ENCODE data around the gene DACH1.
A peak's percentile ranks its signal among the peaks of the same experiment; 100 is the strongest.

The DACH1 gene

DNA sequence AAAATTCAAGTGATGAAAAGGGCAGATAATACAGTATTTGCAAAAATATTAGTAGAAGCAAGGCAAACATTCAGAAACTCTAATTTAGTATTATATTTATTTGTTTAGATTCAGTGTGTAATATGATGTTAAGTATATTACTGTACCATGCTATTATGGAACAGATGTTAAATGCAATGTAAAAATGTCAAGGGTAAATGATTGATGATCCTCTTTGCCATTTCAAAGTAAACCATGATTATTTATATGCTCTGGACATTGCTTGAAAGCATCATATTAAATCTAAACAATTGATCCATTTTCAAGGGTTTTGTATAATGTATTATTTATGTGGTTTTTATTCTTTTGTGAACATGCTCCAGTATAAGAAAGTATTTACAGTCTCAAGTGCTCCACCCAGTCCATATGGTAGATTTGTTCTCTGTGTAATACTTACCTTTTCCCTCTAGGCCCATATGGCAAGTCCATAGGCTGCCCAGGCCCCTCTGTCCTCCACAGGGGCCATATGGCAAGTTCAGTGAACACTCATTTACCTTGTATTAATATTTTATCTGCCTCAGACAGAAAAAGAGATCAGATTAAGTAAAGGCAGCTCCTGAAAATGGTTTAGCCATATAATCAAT is 353.5 kb downstream of the DACH1 start:
- Histone ChIP-seq H3K4ac (ENCODE audit: low read depth in 1 of 2, low read length in 2 of 2) (no peak overlapping the region), H2BK5ac (ENCODE audit: low read depth, low read length, poor library complexity, severe bottlenecking) (no peak overlapping the region), H4K8ac (ENCODE audit: low read length) (no peak overlapping the region), H3K4me2 (ENCODE audit: low read length, poor library complexity, severe bottlenecking) (no peak overlapping the region), H2AFZ (ENCODE audit: low read depth, low read length) (no peak overlapping the region), H2AK5ac (ENCODE audit: low read length, severe bottlenecking) (no peak overlapping the region), H3K4me1 (ENCODE audit: control insufficient read depth, insufficient read depth, low read depth, low read length) (no peaks in the 10 kb centered on the region), H3K9ac (ENCODE audit: low read length) (no peak overlapping the region), H3K4me3 (ENCODE audit: insufficient read depth in 1 of 2, low read depth in 1 of 2, low read length in 2 of 2) (no peak overlapping the region), H3K18ac (ENCODE audit: low read depth in 1 of 2, low read length in 2 of 2) (no peak overlapping the region), H3K36me3 (ENCODE audit: control insufficient read depth in 1 of 2, insufficient read depth in 2 of 2, low read depth in 1 of 2, low read length in 2 of 2) (no peaks in the 10 kb centered on the region), H3K79me1 (replicated peaks; ENCODE audit: low read length, poor library complexity, severe bottlenecking) (no peaks in the 10 kb centered on the region), H4K91ac (ENCODE audit: low read length) (no peak overlapping the region), H3K27me3 (ENCODE audit: control insufficient read depth in 1 of 2, insufficient read depth in 1 of 2, low read length in 2 of 2) (no peaks in the 10 kb centered on the region), H3K23ac (ENCODE audit: low read length in 2 of 2) (no peak overlapping the region), H3K14ac (ENCODE audit: low read length in 2 of 2) (no peak overlapping the region), H2BK12ac (ENCODE audit: low read length in 2 of 2) (no peak overlapping the region), H2BK15ac (ENCODE audit: low read depth, poor library complexity, severe bottlenecking) (no peak overlapping the region), H2BK120ac (ENCODE audit: low read depth, low read length) (no peak overlapping the region), H3K27ac (ENCODE audit: low read length, poor library complexity, severe bottlenecking) (no peak overlapping the region), H3K9me3 (ENCODE audit: control insufficient read depth, low read length) (no peaks in the 10 kb centered on the region)
- no peak for DNase-seq

DNA sequence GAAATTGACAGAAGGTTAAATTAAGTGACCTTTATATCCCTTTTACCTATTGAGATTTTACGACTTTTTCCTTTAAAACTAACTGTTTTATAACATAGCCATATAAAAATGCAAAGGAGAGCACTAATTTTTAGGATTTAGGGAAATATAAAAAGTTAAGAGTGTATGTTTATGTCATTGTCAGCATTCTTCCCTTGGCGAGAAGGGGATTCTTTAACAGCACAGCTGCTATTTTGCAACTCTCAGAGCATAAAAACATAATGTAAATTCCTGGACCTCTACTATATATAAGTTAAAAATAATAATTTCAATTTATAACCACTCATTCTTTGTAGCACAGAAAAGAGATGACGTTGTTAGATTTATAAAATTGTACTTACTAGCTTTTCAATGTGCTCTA is 363.2 kb downstream of the DACH1 start:
- Histone ChIP-seq H3K79me1 (replicated peaks; ENCODE audit: low read length, poor library complexity, severe bottlenecking) (no peaks in the 10 kb centered on the region), H2BK5ac (ENCODE audit: low read depth, low read length, poor library complexity, severe bottlenecking) (no peak overlapping the region), H3K36me3 (ENCODE audit: control insufficient read depth in 1 of 2, insufficient read depth in 2 of 2, low read depth in 1 of 2, low read length in 2 of 2) (no peaks in the 10 kb centered on the region), H2BK12ac (ENCODE audit: low read length in 2 of 2) (no peak overlapping the region), H2AFZ (ENCODE audit: low read depth, low read length) (no peak overlapping the region), H3K14ac (ENCODE audit: low read length in 2 of 2) (no peak overlapping the region), H3K27ac (ENCODE audit: low read length, poor library complexity, severe bottlenecking) (no peak overlapping the region), H2BK15ac (ENCODE audit: low read depth, poor library complexity, severe bottlenecking) (no peak overlapping the region), H3K18ac (ENCODE audit: low read depth in 1 of 2, low read length in 2 of 2) (no peak overlapping the region), H3K9ac (ENCODE audit: low read length) (no peak overlapping the region), H3K4me3 (ENCODE audit: insufficient read depth in 1 of 2, low read depth in 1 of 2, low read length in 2 of 2) (no peak overlapping the region), H3K9me3 (ENCODE audit: control insufficient read depth, low read length) (no peaks in the 10 kb centered on the region), H4K91ac (ENCODE audit: low read length) (no peak overlapping the region), H2BK120ac (ENCODE audit: low read depth, low read length) (no peak overlapping the region), H3K4me1 (ENCODE audit: control insufficient read depth, insufficient read depth, low read depth, low read length) (no peaks in the 10 kb centered on the region), H4K8ac (ENCODE audit: low read length) (no peak overlapping the region), H3K4ac (ENCODE audit: low read depth in 1 of 2, low read length in 2 of 2) (no peak overlapping the region), H2AK5ac (ENCODE audit: low read length, severe bottlenecking) (no peak overlapping the region), H3K4me2 (ENCODE audit: low read length, poor library complexity, severe bottlenecking) (no peak overlapping the region), H3K27me3 (ENCODE audit: control insufficient read depth in 1 of 2, insufficient read depth in 1 of 2, low read length in 2 of 2) (no peaks in the 10 kb centered on the region), H3K23ac (ENCODE audit: low read length in 2 of 2) (no peak overlapping the region)
- no peak for DNase-seq
- no CpG with 5 or more reads among the region's 3 CpGs for WGBS

DNA sequence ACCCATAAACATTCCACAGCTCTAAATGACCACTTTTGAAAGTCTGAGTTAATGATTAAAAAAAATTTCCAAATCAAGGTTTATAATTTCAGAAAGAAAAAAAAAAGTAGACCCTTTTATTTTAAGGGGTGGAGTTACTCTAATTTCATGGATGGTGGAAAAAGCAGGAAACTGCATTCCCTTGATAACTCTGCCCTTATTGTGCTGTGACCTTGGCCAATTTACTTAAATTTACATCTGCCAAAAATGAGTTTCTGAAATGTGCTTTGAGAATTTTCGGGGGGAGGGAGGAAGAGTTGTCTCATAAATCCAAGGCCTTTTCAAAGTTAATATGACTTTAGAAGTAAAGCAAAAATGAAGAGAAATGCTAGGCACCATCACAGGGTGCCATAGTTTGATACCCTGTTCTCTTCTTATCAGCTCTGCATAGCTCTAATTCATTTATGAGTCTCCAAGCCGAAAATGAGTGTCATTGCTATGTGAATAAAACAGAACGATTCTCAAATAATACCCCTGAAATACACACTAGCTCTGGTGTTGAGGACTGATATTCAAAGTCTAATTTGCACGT is 367.0 kb downstream of the DACH1 start:
- WGBS = 100% methylated on average over 3 of the region's 4 CpGs
- no peaks in the 10 kb centered on the region for H3K27me3 ChIP-seq (ENCODE audit: control insufficient read depth in 1 of 2, insufficient read depth in 1 of 2, low read length in 2 of 2)

DNA sequence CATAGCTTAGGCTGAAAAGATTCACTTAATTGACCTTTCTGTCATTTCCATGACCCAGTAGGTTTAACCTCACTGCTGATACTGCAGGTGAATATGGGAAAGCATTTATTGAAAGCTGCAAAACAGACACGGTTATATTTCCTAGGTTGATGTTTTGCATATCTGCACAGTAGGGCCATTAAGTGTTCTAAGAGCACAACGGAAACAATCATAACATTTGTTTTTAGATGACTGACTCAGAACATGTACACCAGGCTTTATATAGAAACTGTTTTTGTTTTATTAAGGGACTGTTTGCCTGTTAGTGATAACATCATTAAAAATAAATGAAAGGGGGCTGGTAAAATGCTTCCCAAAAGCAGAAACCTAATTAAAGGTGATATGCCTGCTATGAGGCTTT is 367.8 kb downstream of the DACH1 start:
- H3K18ac ChIP-seq (ENCODE audit: low read depth in 1 of 2, low read length in 2 of 2) = no peak overlapping the region
- no peak overlapping the region for H3K4me2 ChIP-seq (ENCODE audit: low read length, poor library complexity, severe bottlenecking)
- no peak overlapping the region for H3K27ac ChIP-seq (ENCODE audit: low read length, poor library complexity, severe bottlenecking)
- 60% methylated on average over 1 of the region's 2 CpGs for WGBS
- no peak overlapping the region for H3K23ac ChIP-seq (ENCODE audit: low read length in 2 of 2)
- no peak overlapping the region for H3K9ac ChIP-seq (ENCODE audit: low read length)
- H2BK120ac ChIP-seq (ENCODE audit: low read depth, low read length) = no peak overlapping the region
- no peak overlapping the region for H2AFZ ChIP-seq (ENCODE audit: low read depth, low read length)
- DNase-seq = peak; percentile 17
- no peak overlapping the region for H4K8ac ChIP-seq (ENCODE audit: low read length)
- no peaks in the 10 kb centered on the region for H3K79me1 ChIP-seq (replicated peaks; ENCODE audit: low read length, poor library complexity, severe bottlenecking)
- H3K14ac ChIP-seq (ENCODE audit: low read length in 2 of 2) = no peak overlapping the region
- no peak overlapping the region for H2AK5ac ChIP-seq (ENCODE audit: low read length, severe bottlenecking)
- H3K4ac ChIP-seq (ENCODE audit: low read depth in 1 of 2, low read length in 2 of 2) = no peak overlapping the region
- H2BK12ac ChIP-seq (ENCODE audit: low read length in 2 of 2) = no peak overlapping the region
- no peak overlapping the region for H3K4me3 ChIP-seq (ENCODE audit: insufficient read depth in 1 of 2, low read depth in 1 of 2, low read length in 2 of 2)
- no peaks in the 10 kb centered on the region for H3K9me3 ChIP-seq (ENCODE audit: control insufficient read depth, low read length)
- no peaks in the 10 kb centered on the region for H3K36me3 ChIP-seq (ENCODE audit: control insufficient read depth in 1 of 2, insufficient read depth in 2 of 2, low read depth in 1 of 2, low read length in 2 of 2)
- no peak overlapping the region for H2BK5ac ChIP-seq (ENCODE audit: low read depth, low read length, poor library complexity, severe bottlenecking)
- no peaks in the 10 kb centered on the region for H3K27me3 ChIP-seq (ENCODE audit: control insufficient read depth in 1 of 2, insufficient read depth in 1 of 2, low read length in 2 of 2)
- H2BK15ac ChIP-seq (ENCODE audit: low read depth, poor library complexity, severe bottlenecking) = no peak overlapping the region
- no peaks in the 10 kb centered on the region for H3K4me1 ChIP-seq (ENCODE audit: control insufficient read depth, insufficient read depth, low read depth, low read length)
- H4K91ac ChIP-seq (ENCODE audit: low read length) = no peak overlapping the region

More for the DNA sequence above, 367.0 kb downstream of the DACH1 start:
- Histone ChIP-seq H3K36me3 (ENCODE audit: control insufficient read depth in 1 of 2, insufficient read depth in 2 of 2, low read depth in 1 of 2, low read length in 2 of 2) (no peaks in the 10 kb centered on the region), H3K9me3 (ENCODE audit: control insufficient read depth, low read length) (no peaks in the 10 kb centered on the region), H3K4me2 (ENCODE audit: low read length, poor library complexity, severe bottlenecking) (no peak overlapping the region), H3K18ac (ENCODE audit: low read depth in 1 of 2, low read length in 2 of 2) (no peak overlapping the region), H3K27ac (ENCODE audit: low read length, poor library complexity, severe bottlenecking) (no peak overlapping the region), H3K4me1 (ENCODE audit: control insufficient read depth, insufficient read depth, low read depth, low read length) (no peaks in the 10 kb centered on the region), H3K14ac (ENCODE audit: low read length in 2 of 2) (no peak overlapping the region), H3K4ac (ENCODE audit: low read depth in 1 of 2, low read length in 2 of 2) (no peak overlapping the region), H2BK120ac (ENCODE audit: low read depth, low read length) (no peak overlapping the region), H2BK15ac (ENCODE audit: low read depth, poor library complexity, severe bottlenecking) (no peak overlapping the region), H2BK12ac (ENCODE audit: low read length in 2 of 2) (no peak overlapping the region), H3K79me1 (replicated peaks; ENCODE audit: low read length, poor library complexity, severe bottlenecking) (no peaks in the 10 kb centered on the region), H4K8ac (ENCODE audit: low read length) (no peak overlapping the region), H2AK5ac (ENCODE audit: low read length, severe bottlenecking) (no peak overlapping the region), H3K4me3 (ENCODE audit: insufficient read depth in 1 of 2, low read depth in 1 of 2, low read length in 2 of 2) (no peak overlapping the region), H2AFZ (ENCODE audit: low read depth, low read length) (no peak overlapping the region), H2BK5ac (ENCODE audit: low read depth, low read length, poor library complexity, severe bottlenecking) (no peak overlapping the region), H3K9ac (ENCODE audit: low read length) (no peak overlapping the region), H4K91ac (ENCODE audit: low read length) (no peak overlapping the region), H3K23ac (ENCODE audit: low read length in 2 of 2) (no peak overlapping the region)
- DNase-seq = no peak

Data from mesenchymal stem cell (in vitro differentiated cells and primary cell).